SK-N-MC (cell line): ENCODE measurements around the gene POU6F1.

Source experiments
- EZH2 ChIP-seq: fragments of 200-600 bp; sonication (generic); IDR thresholded peaks from one replicate; pipeline ENCODE4 v1.6.1; 2017; ENCODE audit warnings: antibody characterized with exemption
- POLR2AphosphoS5 ChIP-seq: IDR thresholded peaks from 2 replicates; pipeline ENCODE4 v1.6.1; 2012; ENCODE audit warnings: mild to moderate bottlenecking, low read depth, low read length, borderline replicate concordance

GRCh38 chr12:51247523-51248206, 29.8 kb upstream of the POU6F1 start:
- peak; percentile 33; the same call in 1 of the 2 replicates for TF ChIP-seq POLR2AphosphoS5
- TF ChIP-seq EZH2, result no peak
